ENCODE data around the gene NOL4L.

The NOL4L gene

GRCh38 chr20:32457479-32457986 is 127.6 kb downstream of the NOL4L start:
- H3K27me3 Mint-ChIP-seq, result no peaks in the 10 kb centered on the region
- no peaks in the 10 kb centered on the region for H3K9me3 Mint-ChIP-seq
- peak overlapping the region; percentile 77 for H3K27ac Mint-ChIP-seq
- no peak for DNase-seq
- H3K36me3 Mint-ChIP-seq (ENCODE audit: low read depth), result peaks cover 32% of the 10 kb centered on the region
- H3K4me3 Mint-ChIP-seq, result no peak overlapping the region
- peaks cover 10% of the 10 kb centered on the region for H3K4me1 Mint-ChIP-seq (ENCODE audit: low read depth)

- Mint-ChIP-seq H3K4me1 (ENCODE audit: low read depth) (peaks cover 13% of the 10 kb centered on the region), H3K36me3 (ENCODE audit: low read depth) (peaks cover 32% of the 10 kb centered on the region), H3K27ac (no peak overlapping the region), H3K27me3 (no peaks in the 10 kb centered on the region), H3K4me3 (no peak overlapping the region), H3K9me3 (no peaks in the 10 kb centered on the region)
- peak; percentile 60 for DNase-seq
Measured at GRCh38 chr20:32456869-32457478, 128.2 kb downstream of the NOL4L start.

GRCh38 chr20:32455901-32456701 is 129.0 kb downstream of the NOL4L start:
- no peaks in the 10 kb centered on the region for H3K9me3 Mint-ChIP-seq
- no peaks in the 10 kb centered on the region for H3K27me3 Mint-ChIP-seq
- H3K36me3 Mint-ChIP-seq (ENCODE audit: low read depth), result peaks cover 35% of the 10 kb centered on the region
- H3K4me3 Mint-ChIP-seq, result no peak overlapping the region
- no peak for DNase-seq
- peak overlapping the region; percentile 76 for H3K27ac Mint-ChIP-seq
- peaks cover 13% of the 10 kb centered on the region for H3K4me1 Mint-ChIP-seq (ENCODE audit: low read depth)

- Mint-ChIP-seq H3K4me1 (ENCODE audit: low read depth) (peaks cover 13% of the 10 kb centered on the region), H3K9me3 (no peaks in the 10 kb centered on the region), H3K4me3 (no peak overlapping the region), H3K36me3 (ENCODE audit: low read depth) (peaks cover 36% of the 10 kb centered on the region), H3K27me3 (no peaks in the 10 kb centered on the region), H3K27ac (peak overlapping the region; percentile 76)
- no peak for DNase-seq
Measured at GRCh38 chr20:32455171-32455900, 129.8 kb downstream of the NOL4L start.

- no peaks in the 10 kb centered on the region for H3K9me3 Mint-ChIP-seq
- H3K4me1 Mint-ChIP-seq (ENCODE audit: low read depth), result peaks cover 13% of the 10 kb centered on the region
- H3K27ac Mint-ChIP-seq, result peak overlapping the region; percentile 76
- no peaks in the 10 kb centered on the region for H3K27me3 Mint-ChIP-seq
- no peak overlapping the region for H3K4me3 Mint-ChIP-seq
- peaks cover 45% of the 10 kb centered on the region for H3K36me3 Mint-ChIP-seq (ENCODE audit: low read depth)
- no peak for DNase-seq
Measured at GRCh38 chr20:32454164-32455145, 130.7 kb downstream of the NOL4L start.

GRCh38 chr20:32453467-32454163 is 131.5 kb downstream of the NOL4L start:
- peaks cover 12% of the 10 kb centered on the region for H3K4me1 Mint-ChIP-seq (ENCODE audit: low read depth)
- H3K27me3 Mint-ChIP-seq, result no peaks in the 10 kb centered on the region
- no peak overlapping the region for H3K4me3 Mint-ChIP-seq
- peaks cover 46% of the 10 kb centered on the region for H3K36me3 Mint-ChIP-seq (ENCODE audit: low read depth)
- peak overlapping the region; percentile 76 for H3K27ac Mint-ChIP-seq
- no peak for DNase-seq
- H3K9me3 Mint-ChIP-seq, result no peaks in the 10 kb centered on the region

GRCh38 chr20:32452776-32453466 is 132.2 kb downstream of the NOL4L start:
- H3K36me3 Mint-ChIP-seq (ENCODE audit: low read depth), result peaks cover 47% of the 10 kb centered on the region
- H3K27me3 Mint-ChIP-seq, result no peaks in the 10 kb centered on the region
- no peak overlapping the region for H3K4me3 Mint-ChIP-seq
- no peaks in the 10 kb centered on the region for H3K9me3 Mint-ChIP-seq
- H3K4me1 Mint-ChIP-seq (ENCODE audit: low read depth), result peaks cover 6% of the 10 kb centered on the region
- peak overlapping the region; percentile 76 for H3K27ac Mint-ChIP-seq
- DNase-seq, result no peak

GRCh38 chr20:32451682-32452461 is 133.3 kb downstream of the NOL4L start:
- no peaks in the 10 kb centered on the region for H3K9me3 Mint-ChIP-seq
- peaks cover 58% of the 10 kb centered on the region for H3K36me3 Mint-ChIP-seq (ENCODE audit: low read depth)
- peaks cover 6% of the 10 kb centered on the region for H3K4me1 Mint-ChIP-seq (ENCODE audit: low read depth)
- no peak for DNase-seq
- H3K27me3 Mint-ChIP-seq, result no peaks in the 10 kb centered on the region
- H3K4me3 Mint-ChIP-seq, result no peak overlapping the region
- peak overlapping the region; percentile 76 for H3K27ac Mint-ChIP-seq

GRCh38 chr20:32451340-32451681 is 133.8 kb downstream of the NOL4L start:
- H3K4me3 Mint-ChIP-seq, result no peak overlapping the region
- H3K4me1 Mint-ChIP-seq (ENCODE audit: low read depth), result peaks cover 6% of the 10 kb centered on the region
- no peaks in the 10 kb centered on the region for H3K9me3 Mint-ChIP-seq
- H3K36me3 Mint-ChIP-seq (ENCODE audit: low read depth), result peaks cover 63% of the 10 kb centered on the region
- no peaks in the 10 kb centered on the region for H3K27me3 Mint-ChIP-seq
- H3K27ac Mint-ChIP-seq, result peak overlapping the region; percentile 69
- no peak for DNase-seq

- peaks cover 9% of the 10 kb centered on the region for H3K4me1 Mint-ChIP-seq (ENCODE audit: low read depth)
- H3K27me3 Mint-ChIP-seq, result no peaks in the 10 kb centered on the region
- H3K4me3 Mint-ChIP-seq, result no peak overlapping the region
- no peaks in the 10 kb centered on the region for H3K9me3 Mint-ChIP-seq
- peaks cover 63% of the 10 kb centered on the region for H3K36me3 Mint-ChIP-seq (ENCODE audit: low read depth)
- DNase-seq, result no peak
- peak overlapping the region; percentile 81 for H3K27ac Mint-ChIP-seq
Measured at GRCh38 chr20:32450484-32451061, 134.6 kb downstream of the NOL4L start.

- H3K36me3 Mint-ChIP-seq (ENCODE audit: low read depth), result peaks cover 67% of the 10 kb centered on the region
- H3K9me3 Mint-ChIP-seq, result no peaks in the 10 kb centered on the region
- no peaks in the 10 kb centered on the region for H3K27me3 Mint-ChIP-seq
- DNase-seq, result no peak
- H3K27ac Mint-ChIP-seq, result peak overlapping the region; percentile 81
- H3K4me1 Mint-ChIP-seq (ENCODE audit: low read depth), result peaks cover 14% of the 10 kb centered on the region
- no peak overlapping the region for H3K4me3 Mint-ChIP-seq
Measured at GRCh38 chr20:32449890-32450401, 135.2 kb downstream of the NOL4L start.

Data from activated T-cell treated with anti-CD3 and anti-CD28 coated beads, Interleukin-2, amount 50 U/mL, for 24 hours (primary cell).